OCI-LY7 (cell line): ENCODE data around the gene BCL2L14.

Source experiments
- CTCF ChIP-seq: fragments of 200-600 bp; sonication (generic); conservative IDR thresholded peaks from 2 replicates; pipeline ENCODE4 v1.5.1; 2014; ENCODE audit warnings: mild to moderate bottlenecking, antibody characterized with exemption, low read length, moderate library complexity, mixed read lengths
- EZH2phosphoT487 ChIP-seq: fragments of 200-600 bp; sonication (generic); IDR thresholded peaks from 2 replicates; pipeline ENCODE4 v1.6.1; 2018; ENCODE audit warnings: low read depth, borderline replicate concordance, mild to moderate bottlenecking, mixed run types, antibody characterized with exemption, low read length, moderate library complexity, mixed read lengths

- TF ChIP-seq EZH2phosphoT487 (no peak), CTCF (no peak)
Observed at GRCh38 chr12:12079291-12079690, 8.6 kb downstream of the BCL2L14 start.
